ENCODE measurements around the gene EFCAB11. TPM values are rescaled to one million over a fixed set of nuclear protein-coding genes. Genes with fewer than 3 reads are reported as not detected.

The EFCAB11 gene
- total RNA-seq, 1 donor from 2014 or later, result 15.9 TPM

DNA sequence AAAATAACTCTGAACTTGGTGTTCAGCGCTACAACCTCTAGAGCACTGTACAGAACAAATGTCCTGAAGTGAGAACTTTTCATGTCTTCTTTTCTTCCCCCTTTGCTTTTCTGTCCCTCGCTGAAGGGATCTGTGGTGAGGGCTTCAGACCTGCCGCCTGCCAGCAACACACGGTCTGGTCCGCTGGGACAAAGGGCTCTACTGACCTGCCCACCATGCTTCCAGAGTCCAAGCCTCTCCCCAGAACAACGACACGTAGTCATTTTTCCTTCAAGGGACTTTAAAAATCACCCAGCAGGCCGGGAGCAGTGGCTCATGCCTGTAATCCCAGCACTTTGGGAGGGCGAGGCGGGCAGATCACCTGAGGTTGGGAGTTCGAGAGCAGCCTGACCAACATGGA is 140.4 kb downstream of the EFCAB11 start:
- no peak for DNase-seq (ENCODE audit: low spot score)

DNA sequence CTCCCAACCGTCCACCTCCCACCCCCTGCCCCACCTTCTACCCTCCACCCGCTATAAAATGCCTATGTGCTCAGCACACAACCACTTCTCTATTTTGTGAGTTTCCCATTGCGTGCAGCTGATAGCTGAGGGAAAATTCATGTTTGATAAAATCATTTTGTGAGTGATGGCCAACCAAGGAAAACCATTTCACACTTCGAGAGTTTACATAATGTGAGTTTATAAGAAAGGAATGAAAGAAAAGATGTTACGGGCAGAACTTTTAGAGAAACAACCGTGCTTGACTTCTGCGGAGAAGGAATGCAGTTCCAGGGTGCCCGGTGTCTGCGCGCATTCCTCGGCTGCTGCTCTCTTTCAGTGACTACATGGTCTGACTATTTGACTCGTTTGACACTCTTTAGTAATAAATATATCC is 140.9 kb downstream of the EFCAB11 start:
- peak; percentile 84 for DNase-seq (ENCODE audit: low spot score)

- DNase-seq (ENCODE audit: low spot score), result no peak
Measured at GRCh38 chr14:89811954-89812575, 142.5 kb downstream of the EFCAB11 start.

- no peak for DNase-seq (ENCODE audit: low spot score)
Measured at GRCh38 chr14:89810101-89810500, 144.4 kb downstream of the EFCAB11 start.

DNA sequence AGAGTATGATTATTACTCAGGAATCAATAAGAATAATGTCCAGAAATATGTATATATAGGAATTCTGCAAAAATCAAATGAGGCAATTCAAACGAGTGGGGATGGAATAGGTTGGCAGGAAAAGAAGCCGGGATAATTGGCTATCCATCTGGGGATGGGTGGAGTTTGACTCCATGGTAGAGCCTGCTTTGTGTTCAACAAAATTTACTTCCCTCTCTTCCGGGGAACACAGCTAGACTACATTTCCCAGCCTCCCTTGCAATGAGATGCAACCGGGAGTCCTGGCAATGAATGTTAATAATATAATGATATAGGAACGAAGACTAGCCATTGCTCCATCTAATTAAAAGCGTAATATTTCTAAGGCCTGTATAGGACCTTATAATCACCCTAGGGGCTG is 146.6 kb downstream of the EFCAB11 start:
- DNase-seq (ENCODE audit: low spot score), result no peak

DNA sequence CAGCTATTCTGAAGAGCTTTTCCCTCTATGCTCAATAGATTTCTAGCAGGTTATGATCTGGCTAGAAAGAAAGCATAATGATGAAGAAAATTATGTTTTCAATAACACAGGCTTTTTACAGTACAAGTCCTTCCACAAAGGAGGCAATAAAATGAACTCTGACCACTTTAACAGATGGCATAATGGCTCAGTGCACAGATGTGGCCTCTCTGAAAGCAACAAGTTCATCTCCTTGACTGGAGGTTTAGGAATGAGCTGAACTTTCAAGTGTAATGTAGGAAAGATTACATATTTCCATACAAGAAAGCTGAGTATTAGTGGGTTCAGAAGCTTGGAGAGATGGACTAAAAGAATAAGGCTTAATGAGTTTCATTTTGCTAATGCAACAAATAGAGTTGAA is 147.4 kb downstream of the EFCAB11 start:
- no peak for DNase-seq (ENCODE audit: low spot score)

DNA sequence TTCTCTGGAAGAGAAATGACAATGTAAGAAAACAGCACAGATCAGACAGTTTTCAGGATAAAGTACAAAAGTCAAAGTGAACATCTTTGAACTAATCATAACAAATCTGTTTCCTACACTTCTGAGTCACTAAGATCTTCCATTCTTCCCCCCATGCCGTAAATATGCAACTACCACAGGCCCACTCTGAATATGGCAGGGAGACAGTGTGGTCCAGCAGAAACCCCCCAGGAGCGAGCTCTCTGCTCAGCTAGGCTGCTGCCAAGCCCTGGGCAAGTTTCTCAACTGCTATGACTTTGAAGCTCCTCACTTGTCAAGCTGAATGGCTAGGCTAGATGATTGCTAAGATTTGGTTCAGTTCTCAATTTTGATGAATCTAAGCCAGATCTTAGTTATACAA is 148.1 kb downstream of the EFCAB11 start:
- no peak for DNase-seq (ENCODE audit: low spot score)

GRCh38 chr14:89805501-89805900 is 149.0 kb downstream of the EFCAB11 start:
- no peak for DNase-seq (ENCODE audit: low spot score)

DNA sequence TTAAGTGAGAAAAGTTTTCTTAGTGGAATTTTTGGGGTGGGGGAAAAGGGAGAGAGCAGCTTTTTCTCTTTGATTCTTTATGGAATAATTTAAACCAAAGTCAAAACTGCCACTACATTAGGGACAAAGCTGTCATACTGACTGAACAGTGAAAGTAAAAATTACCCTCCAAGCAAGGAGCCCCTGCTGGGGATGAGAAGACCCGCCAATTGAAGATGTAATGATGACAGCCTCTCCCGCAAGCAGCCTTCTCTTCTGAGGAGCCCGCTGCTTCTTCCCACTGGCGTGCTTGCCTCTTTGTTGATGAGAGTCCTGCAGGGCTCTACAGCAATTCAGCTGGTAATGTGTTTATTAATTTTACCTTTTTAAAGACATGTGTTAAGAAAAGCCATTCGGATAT is 151.0 kb downstream of the EFCAB11 start:
- no peak for DNase-seq (ENCODE audit: low spot score)

DNA sequence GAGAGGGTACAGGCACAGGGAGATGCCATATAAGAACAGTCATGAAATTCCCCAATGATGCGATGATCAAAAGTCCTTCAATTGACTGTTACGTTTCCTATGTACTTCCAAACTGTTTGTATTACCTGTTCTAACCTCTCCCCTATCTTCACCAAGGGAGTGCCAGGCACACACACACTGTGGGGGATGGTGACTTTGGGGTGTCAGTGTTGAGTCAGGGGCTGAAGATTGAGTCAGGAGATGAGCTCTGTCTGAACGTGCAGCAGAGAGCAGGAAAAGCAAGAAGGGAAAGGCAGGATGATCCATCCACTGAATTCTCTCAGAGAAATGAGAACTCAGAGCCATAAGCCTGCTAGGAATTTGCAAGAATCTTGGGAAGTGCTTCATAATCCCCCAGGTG is 153.4 kb downstream of the EFCAB11 start:
- no peak for DNase-seq (ENCODE audit: low spot score)

DNA sequence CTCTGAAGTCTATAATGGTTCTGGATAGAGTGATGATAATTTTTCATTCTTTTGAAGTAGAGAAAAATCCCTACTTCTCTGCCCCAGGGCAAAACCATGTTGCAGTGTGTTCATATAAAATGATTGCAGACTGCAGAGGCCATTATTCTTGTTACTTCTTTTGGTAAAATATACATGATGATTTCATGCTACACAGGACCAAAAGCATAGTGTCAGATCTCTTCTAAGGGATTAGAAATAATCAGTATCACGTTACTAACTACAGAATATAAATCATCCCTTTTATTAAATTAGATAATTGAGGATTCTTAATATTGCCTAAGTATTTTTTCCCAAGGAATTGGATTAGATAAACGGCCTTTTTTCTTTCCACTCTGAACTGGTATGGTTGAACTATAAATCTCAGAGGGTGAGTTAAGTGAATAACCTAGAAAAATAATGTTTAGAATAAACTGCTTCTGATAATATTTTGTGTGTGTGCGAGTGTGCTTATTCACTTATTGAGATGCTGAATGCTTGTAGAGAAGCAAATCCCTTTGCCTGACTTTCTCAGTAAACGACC is 156.2 kb downstream of the EFCAB11 start:
- DNase-seq (ENCODE audit: low spot score), result no peak

- DNase-seq (ENCODE audit: low spot score), result no peak
Measured at GRCh38 chr14:89797148-89797547, 157.4 kb downstream of the EFCAB11 start.

DNA sequence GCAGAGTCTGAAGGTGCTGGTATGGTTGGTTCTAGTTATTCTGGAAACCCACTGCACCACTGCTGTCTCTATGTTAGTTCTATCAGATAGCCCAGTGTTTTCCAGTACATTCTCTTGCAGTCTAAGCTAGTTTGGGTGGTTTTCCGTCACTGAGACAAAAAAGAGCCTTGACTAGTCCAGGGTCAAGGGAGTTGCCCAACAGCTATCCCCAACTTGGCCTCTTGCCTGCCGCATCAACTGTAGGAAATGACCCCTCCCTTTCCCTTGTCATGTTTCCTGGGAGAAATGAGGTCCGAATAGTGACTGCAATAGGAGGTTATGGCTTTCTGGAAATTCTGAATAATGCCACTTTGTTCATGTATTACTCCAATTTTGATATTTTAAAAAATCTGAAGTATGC is 160.4 kb downstream of the EFCAB11 start:
- DNase-seq (ENCODE audit: low spot score), result no peak

DNA sequence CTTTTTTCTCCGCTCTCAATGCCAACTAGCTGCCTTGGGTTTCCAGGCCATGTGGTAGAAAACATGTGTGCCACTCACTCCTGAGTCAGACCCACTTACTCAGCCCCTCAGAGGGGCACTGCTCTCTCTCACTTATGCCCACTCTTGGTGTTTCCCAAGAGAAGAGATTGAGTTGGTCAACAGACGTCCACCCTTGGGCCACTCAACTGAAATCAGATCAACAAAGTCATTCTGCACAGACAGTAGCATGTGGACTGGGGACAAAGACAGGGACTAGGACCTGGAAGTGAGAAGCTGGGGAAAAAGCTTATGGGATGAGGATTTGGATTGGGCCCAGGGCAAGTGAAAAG is 161.2 kb downstream of the EFCAB11 start:
- no peak for DNase-seq (ENCODE audit: low spot score)

- DNase-seq (ENCODE audit: low spot score), result peak; percentile 54
Measured at GRCh38 chr14:89792489-89793366, 161.8 kb downstream of the EFCAB11 start.

GRCh38 chr14:89787525-89787924 is 167.0 kb downstream of the EFCAB11 start:
- no peak for DNase-seq (ENCODE audit: low spot score)

GRCh38 chr14:89781046-89781445 is 173.5 kb downstream of the EFCAB11 start:
- no peak for DNase-seq (ENCODE audit: low spot score)

GRCh38 chr14:89779707-89780106 is 174.8 kb downstream of the EFCAB11 start:
- no peak for DNase-seq (ENCODE audit: low spot score)

GRCh38 chr14:89775946-89776345 is 178.6 kb downstream of the EFCAB11 start:
- DNase-seq (ENCODE audit: low spot score), result no peak

DNA sequence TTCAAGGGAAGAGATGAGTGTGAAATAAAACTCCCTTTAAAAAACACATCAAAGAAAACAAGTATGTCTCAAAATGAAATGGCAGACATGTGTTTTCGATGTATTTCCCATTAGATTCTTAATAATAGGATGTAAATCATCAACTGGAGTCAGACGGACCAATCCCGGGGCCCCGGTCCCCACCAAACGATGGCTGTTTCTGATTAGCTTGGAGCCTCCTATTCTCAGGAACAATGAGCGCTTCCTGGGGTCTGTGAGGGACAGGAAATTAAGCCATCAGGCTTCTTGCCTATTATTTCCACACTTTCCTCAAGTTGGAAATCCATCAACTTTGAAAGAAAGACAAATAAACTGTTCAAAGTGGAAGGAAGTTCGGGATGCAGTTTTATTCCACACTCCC is 179.4 kb downstream of the EFCAB11 start:
- DNase-seq (ENCODE audit: low spot score), result no peak

DNA sequence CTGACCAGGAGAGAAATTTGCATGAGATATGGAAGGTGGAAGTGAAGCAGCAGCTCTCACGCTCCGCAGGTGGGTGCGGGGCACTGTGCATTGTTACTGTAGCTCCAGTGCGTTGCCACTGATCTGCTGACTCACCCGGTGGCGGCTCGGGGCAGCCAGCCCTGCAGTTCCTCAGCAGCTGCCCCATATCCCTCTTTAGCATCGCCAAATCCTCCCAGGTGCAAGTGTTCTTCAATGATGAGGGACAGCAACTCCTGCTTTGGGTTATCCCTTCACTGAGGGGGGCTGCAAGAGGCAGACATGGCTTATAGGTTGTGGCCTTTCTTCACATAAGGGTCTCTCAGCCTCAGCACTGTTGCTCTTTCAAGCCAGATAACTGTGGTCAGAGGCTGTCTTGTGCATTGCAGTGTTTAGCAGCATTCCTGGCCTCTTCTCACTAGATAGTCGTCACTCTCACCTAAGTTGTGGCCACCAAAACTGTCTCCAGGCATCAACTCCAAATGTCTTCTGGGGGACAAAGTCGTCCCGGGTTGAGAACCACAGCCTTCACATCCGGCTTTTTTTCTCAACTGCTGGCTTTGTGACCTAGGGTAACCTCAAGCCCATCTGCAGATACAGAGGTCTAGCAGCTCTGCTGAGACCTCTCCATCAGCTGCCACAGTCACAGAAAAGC is 180.8 kb downstream of the EFCAB11 start:
- no peak for DNase-seq (ENCODE audit: low spot score)

GRCh38 chr14:89773151-89773550 is 181.4 kb downstream of the EFCAB11 start:
- no peak for DNase-seq (ENCODE audit: low spot score)

Measured in umbilical cord (tissue), 2 donors.